Cerebellar cortex (tissue), 1 donor: ENCODE measurements around the gene BAD.

Experiments
- DNase-seq: peaks from one replicate; pipeline ENCODE4 v3.0.0-alpha.2; 2015; ENCODE audit warnings: low spot score

BAD gene

DNA sequence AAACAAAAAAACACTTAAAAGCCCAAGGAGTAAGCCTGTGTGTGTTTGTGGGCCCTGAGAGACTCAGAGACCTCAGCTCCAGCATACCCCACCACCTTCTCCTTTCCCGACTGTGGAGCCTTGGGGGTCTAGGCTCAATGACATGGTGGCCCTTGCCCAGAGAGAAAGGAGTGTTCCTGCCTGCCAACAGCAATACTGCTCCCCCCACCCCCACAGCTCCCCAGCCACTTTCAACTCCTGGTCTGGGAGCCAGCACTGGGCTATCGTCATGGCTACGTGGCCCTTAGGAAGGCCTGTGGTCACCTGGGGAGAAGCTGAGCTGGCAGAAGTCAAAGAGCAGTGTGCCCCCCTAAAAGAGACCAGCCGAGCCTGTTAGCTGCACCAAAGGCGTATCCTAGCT, 40.4 kb downstream of the BAD start:
- DNase-seq, result no peak

DNA sequence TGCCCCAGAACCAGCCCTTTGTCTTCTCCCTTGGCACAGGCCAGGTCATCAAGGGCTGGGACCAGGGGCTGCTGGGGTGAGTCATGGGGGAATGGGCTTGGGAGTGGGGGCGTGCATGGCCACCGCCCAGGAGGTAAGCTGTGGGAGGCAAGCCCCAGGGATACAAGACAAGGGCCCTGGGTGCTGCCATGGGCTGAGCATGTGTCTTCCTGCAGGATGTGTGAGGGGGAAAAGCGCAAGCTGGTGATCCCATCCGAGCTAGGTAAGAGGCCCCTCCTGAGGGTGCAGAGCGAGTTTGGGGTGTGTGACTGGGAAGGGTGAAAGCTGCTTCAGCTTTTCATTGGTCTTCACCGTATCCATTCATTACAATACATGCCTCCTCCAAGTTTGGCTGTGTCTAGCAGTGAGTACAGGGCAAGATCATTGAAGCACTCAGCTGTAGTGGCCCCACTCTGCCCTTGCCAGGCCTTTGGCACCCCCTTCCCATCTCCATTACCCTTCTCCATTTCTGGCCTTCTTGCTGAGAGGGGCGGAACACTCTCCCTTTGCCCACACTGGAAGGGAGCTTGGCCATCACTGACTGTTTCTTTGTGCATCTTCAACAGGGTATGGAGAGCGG, 41.1 kb downstream of the BAD start:
- no peak for DNase-seq

DNA sequence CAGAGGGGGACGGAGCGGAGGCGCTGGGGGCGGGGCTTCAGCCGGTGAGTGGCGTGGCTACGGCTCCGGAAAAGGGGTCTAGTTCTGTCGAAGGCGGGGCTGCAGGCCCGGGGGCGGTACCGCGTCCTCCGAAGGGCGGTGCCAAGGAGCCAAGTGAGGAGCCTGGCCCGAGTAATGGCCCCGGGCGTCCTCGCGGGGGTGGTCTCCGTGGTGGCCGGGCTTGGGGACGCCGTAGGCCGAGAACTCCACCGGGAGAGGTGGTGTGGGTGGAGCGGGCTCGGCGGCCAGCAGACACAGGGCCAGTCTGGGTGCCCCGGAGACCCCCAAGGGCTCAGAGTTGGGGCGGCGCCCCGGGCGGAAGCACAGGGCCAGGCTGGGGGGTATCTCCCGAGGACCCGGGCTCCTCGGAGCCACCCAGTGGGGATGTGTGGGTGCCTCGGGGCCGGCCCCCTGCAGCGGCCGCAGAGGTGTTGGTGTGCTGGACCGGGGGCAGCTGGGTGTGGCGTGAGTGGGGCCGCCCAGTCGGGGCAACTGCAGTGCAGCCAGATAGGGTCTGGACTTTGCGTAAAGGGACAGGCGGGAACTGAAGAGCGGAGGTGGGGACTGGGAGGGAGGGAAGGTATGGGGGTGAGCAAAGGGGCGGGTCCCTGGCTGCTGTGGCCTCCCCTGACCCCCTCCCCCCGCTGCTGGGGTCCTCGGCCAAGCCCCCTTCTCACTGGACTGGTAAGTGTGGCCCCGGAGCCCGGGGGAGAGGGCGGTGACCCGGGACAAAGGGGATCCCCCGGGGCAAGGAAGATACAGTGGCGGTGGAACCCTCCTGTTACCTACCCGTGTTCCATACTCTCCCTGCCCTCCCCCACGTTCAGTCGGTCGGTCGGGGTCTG, 42.7 kb downstream of the BAD start:
- peak; percentile 68 for DNase-seq

DNA sequence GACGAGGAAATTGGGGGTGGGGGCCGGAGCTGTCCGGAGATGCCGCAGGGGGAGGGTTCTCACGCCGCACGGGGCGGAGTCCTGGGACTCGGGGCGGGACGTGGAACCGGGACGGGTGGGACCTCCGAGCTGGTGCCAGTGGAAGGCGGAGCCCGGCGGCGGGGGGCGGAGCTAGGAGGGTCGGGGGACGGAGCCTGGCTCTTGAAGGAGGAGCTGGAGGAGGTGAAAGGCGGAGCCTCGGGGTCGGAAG, 43.3 kb downstream of the BAD start:
- DNase-seq, result peak; percentile 99

DNA sequence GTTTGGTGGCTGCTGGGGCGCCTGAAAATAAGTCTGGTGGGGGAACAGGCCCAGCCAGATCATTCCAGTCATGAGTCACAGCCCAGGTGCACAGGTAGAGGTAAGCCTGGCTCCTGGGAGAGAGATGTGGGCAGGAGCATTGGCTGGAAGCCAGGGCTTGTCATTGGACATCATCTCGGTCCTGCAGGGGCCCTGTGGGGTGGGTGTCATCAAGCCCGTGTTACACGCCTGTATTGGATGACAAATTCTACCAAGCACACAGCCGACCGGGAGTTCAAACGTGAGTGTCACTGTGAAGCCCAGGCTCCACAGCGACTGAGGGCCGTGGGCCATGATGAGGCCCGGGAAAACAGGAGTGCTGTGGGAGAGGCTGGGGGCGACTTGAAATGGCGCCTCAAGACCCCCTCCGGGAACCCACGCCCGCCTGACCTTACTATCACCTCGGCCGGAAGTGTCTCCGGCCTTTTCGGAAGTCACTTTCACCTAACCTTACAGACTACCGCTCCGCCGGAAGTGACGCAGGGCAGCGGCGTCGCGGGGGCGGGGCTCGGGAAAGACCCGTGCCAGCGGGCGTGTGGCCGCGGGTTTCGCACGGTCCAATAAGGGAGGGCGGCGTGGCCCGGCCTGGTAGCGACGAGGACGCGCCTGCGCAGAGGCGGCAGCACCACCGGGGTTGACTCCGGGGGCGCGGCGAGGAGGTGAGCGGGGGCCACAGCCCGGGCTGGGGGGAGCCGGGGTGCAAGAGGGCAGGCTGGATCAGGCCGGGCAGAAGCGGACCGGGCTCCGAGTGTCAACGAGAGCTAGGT, 43.8 kb downstream of the BAD start, which contains the start of gene FKBP2:
Gene FKBP2 (plus strand): TSS at position 661 of the 806 bp plus-strand sequence. CDS start 1,293 bp downstream, outside the sequence.
- DNase-seq, result peak; percentile 97

DNA sequence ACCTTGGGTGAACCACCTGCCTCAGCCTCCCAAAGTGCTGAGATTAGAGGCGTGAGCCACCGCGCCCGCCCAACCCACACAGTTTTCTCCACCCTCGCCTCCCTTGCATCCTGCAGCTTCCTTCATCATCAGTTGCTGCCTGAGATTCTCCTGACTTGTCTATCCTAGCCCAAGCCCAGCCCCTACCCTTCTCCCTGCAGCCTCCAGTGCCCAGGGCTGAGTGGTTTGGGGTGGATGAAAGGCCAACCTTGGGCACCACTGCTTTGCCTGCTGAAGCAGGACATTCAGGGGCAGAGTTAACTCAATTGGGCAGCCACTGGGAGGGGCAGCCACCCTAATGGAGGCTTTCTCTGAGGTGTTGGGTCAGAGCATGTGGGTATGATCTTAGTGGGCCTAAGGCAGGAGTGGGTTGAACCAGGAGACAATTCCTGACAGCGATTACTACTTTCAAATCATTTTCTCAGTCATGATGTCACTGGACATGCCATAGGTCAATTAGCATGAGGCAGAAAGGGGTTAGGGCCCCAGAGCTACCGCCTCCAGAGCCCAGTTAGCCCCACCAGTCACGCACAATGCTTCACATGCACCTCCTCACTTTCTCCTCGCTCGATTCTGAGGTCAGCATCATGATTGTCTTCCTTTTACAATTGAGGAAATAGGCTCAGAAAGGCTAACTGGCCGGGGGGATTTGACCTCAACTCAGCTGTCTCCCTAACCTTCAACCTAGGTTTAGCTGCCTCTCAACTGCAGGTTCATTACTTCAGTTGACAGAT, 44.6 kb downstream of the BAD start:
- no peak for DNase-seq

DNA sequence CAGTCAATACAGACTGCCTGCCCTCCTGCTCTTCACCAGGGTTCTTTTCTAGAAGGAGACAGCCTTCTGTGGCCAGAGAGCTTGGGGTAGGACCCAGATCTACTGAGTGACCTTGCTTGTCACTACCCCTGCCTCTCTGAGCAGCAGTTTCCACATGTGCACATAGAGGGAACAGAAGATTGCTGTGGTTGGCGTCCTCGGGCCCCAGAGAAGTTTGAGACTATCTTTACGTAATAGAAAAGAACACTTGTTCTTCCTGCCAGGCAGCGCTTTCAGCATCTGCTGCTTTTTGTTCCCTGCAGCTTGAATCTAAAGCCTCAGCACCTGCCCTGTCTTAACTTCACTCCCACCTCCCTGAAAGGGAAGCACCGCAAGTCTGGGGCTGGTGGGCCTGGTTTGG, 45.5 kb downstream of the BAD start:
- DNase-seq, result no peak

DNA sequence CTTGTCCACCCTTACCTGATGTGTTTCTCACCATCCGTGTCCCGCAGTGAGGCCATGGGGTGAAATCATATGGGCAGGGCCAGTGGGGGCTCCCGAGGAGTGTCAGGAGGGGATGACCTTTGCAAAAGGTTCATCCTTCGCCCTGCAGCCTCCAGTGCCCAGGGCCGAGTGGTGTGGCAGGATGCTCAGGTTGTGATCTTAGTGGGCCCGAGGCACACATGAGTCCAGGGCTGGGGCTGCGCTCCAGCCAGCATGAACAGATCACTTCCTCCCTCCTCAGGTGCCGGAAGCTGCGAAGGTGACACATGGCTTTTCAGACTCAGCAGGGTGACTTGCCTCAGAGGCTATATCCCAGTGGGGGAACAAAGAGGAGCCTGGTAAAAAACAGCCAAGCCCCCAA, 46.4 kb downstream of the BAD start:
- no peak for DNase-seq

DNA sequence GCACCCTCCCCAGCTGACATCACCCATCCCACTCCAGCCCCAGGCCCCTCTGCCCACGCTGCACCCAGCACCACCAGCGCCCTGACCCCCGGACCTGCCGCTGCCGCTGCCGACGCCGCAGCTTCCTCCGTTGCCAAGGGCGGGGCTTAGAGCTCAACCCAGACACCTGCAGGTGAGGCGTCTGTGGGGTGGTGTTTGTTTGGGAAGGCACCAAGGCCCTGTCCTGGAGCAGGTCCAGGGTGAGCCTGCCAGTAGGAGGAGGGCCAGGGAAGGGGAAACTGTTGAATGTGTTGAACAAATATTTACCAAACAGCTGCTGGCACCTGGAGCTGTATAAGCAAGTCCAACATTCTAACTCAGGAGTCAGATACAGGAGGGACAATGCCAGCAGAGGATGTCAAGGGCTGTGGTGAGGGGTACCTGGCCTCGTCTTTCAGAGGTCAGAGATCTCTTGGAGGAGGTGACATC, 46.9 kb downstream of the BAD start:
- DNase-seq, result no peak

DNA sequence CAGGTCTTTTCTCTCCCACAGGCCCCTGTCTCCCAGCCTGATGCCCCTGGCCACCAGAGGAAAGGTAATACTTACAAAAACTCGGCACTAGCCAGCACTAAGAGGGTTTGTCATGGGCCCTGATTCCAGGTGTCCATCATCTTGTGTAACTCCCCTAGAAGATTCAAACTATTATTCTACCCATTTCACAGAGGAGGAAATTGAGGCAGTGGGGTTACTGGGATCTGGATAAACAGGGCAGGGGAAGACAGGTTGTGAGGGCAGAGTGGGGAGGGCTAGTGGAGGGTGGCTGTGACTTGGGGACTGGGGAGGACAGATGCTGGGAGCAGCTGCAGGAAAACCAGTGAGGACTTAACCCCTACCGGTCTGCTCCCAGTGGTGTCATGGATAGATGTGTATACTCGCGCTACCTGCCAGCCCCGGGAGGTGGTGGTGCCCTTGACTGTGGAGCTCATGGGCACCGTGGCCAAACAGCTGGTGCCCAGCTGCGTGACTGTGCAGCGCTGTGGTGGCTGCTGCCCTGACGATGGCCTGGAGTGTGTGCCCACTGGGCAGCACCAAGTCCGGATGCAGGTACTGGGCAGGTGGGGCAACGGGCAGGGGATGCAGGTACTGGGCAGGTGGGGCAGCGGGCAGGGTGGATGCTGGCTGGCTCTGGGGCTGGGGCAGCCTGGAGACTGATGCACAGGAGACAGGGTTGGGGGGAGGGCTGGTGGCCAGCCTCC, 48.9 kb downstream of the BAD start:
- DNase-seq, result no peak

DNA sequence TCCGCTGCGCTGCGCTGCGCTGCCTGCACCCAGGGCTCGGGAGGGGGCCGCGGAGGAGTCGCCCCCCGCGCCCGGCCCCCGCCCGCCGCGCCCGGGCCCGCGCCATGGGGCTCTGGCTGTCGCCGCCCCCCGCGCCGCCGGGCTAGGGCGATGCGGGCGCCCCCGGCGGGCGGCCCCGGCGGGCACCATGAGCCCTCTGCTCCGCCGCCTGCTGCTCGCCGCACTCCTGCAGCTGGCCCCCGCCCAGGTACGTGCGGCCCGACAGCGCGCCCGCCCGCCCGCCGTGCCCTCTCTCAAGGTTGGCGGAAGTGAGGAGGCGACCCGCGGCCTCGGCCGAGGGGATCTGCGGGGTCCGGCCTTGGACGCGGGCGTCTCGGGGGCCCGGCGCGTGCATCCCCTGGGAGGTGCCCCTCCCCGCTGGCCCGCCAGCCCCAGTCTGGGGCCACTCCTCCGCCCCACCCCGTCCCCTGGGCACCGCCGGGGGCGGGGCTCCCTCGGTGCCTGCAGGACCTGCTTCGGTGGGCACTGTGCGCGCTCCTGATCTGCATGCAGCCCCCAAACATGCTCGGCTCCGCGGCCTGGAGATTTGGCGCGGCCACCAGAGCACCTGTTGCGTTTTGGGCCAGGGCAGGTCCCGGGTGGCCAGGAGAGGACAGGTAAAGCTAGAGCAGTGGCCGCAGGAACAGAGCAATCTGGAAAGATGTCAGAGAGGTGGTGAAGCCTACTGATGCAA, 49.7 kb downstream of the BAD start:
- DNase-seq, result no peak

DNA sequence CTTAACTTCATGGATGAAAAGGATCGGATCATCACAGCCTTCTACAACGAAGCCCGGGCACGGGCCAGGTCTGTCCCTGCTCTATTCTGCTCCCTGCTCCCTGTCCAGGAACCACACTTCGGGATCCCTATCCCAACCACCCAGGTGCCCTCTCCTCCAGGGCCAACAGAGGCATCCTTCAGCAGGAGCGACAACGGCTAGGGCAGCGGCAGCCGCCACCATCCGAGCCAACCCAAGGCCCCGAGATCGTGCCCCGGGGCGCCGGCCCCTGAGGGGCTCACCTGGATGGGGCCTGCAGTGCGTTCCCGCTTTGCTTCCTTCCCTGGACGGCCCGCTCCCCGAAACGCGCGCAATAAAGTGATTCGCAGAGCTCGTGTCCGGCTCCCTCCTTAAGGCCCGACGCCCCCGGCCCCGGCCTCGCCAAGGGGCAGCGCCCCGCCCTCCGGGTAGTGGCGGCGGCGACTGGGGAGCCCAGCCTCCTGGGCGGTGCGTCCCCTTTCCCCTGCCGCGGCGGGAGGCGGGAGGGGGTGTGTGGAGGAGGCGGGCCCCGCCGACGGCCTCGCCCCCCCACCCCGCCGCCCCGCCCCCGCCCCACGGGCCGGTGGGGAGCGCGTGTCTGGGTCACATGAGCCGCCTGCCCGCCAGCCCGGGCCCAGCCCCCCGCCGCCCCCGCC, 50.4 kb downstream of the BAD start, which contains the start of gene VEGFB:
Gene VEGFB (plus strand): TSS at position 672 of the 674 bp plus-strand sequence. CDS start 250 bp downstream, outside the sequence.
- DNase-seq, result no peak

DNA sequence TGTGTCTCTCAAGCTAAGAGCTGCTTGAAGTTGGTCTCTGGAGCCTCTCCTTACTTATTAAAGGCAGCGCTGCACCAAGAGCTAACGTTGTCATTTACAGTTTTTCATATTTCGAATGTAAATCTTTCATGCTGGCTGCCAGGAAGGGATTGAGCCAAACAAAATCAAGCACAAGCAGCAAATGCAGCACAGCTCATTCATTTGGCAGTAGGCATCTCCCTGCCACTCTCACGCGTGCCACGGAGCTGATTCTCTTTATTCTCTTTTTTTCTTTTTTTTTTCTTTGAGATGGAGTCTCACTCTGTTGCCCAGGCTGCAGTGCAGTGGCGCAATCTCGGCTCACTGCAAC, 51.5 kb downstream of the BAD start:
- no peak for DNase-seq

DNA sequence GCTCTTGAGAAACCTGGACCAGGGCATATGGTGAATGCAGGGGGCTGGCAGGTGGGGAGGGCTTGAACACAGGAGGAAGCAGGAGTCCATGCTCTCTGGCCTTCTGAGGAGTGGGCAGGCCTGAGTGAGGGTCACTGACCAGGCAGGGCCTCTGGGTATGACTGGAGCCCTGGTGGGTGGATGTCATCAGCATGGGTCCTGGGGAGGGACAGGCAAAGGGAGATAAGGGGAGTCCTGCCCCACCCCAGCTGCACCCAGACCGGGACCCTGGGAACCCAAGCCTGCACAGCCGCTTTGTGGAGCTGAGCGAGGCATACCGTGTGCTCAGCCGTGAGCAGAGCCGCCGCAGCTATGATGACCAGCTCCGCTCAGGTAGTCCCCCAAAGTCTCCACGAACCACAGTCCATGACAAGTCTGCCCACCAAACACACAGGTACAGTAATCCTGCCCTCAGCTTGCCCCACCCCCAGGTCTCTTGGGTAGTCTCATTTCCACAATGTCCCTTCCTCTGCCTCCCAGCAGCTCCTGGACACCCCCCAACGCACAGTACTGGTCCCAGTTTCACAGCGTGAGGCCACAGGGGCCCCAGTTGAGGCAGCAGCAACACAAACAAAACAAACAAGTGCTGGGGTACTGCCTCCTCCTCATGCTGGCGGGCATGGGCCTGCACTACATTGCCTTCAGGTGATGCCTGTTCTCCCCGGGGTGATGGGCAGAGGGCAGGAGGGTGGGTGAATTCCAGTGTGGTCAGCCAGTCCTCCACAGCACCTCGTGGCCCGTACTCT, 52.1 kb downstream of the BAD start:
- DNase-seq, result no peak

DNA sequence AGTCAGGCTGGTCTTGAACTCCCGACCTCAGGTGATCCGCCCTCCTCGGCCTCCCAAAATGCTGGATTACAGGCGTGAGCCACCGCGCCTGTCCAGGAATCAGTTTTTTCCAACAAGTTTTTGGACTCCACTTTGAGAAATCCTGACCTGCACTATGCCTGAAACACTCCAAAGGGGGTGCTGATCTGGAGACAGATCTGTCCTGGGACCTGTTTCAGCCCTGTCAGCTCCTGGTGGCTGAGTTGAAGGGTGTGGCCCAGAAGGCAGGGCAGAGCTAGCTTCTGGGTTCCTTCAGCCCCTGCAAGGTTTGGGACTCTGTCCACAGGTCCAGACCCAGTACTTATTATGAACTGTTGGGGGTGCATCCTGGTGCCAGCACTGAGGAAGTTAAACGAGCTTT, 52.9 kb downstream of the BAD start:
- no peak for DNase-seq

DNA sequence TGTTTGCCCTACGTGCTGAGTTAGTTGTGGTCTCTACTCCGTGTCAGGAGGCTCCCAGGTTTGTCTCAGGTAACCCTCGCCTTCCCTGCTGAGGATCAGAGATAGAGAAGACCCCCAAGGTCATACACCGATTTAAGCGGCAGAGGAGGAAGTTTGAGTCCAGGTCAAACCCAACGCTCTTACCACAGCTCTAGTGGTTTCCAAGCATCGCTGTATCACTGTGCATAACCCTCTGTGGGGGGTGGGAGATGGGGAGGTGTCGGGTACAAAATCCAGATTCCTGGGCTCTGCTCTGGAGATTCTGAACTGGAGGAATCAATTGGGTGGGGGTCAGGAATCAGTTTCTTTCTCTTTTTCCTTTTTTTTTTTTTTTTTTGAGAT, 53.5 kb downstream of the BAD start:
- no peak for DNase-seq

DNA sequence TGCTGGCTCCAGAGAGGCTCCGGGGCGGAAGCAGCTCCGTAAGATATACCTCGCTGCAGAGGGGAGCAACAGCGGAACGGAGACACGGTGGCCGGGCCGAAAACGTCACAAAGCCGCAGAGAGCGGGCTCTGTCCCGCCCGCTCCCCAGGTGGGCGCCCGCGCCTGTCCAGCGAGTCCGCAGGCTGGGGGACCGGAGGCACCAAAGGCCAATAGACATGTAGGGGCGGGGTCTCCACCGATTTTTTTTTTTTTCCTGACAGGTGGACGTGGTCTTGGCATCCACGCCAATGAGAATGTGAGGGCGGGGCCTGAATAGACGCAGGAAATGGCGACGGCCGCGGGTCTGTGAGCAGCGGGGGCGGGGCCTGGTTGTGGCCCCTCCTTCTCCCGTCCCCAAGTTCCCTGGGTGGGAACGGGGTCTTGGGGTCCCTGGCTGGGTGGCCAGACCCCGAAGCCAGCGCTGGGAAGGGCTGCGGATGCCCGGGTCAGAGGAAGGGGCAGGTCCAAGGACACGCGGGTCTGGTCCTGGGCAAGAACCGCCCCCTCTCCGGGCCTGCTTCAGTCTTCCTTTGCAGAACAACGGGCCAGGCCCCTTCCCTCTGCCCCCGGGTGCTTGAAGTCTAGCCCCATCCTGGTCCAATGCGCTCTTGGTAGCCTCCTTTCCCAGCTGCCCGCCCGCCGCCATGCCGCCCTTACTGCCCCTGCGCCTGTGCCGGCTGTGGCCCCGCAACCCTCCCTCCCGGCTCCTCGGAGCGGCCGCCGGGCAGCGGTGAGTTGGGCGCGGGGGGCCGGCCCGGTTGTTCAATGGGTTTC, 54.1 kb downstream of the BAD start, which contains the start of gene DNAJC4:
Gene DNAJC4 (plus strand): TSS at position 378 of the 814 bp plus-strand sequence. CDS start 307 bp downstream, at position 685.
- DNase-seq, result peak; percentile 98

DNA sequence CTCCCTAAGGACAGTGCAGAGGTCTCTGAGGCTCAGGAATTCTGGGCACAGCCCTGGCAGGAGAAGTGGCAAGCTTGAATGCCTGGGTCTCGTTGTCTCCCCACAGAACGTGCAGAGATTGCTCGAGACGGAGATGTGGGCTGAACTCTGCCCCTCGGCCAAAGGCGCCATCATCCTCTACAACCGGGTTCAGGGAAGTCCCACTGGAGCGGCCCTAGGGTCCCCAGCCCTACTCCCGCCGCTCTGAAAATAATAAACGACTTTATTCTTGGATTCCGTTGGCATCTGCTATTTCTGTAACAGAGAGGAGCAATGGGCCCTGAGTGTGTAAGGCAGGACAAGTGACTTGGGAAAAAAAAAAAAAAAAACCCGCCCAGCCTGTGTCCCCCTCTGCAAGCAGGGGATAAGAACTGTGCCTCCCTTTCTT, 54.7 kb downstream of the BAD start:
- DNase-seq, result no peak
